Cardiac muscle cell (in vitro differentiated cells and primary cell): ENCODE data around the gene S100A4. TPM values are rescaled to one million over a fixed set of nuclear protein-coding genes. Genes with fewer than 3 reads are reported as not detected.
"Not testable (repeated sequence)": the region's sequence is repeated elsewhere in the genome, so short reads cannot be mapped to it uniquely, and the experiment has no call there.

ENCODE experiments used
- DNase-seq, 2 donors: peaks; one replicate each; pipeline versions ENCODE4 v3.0.0 to v3.0.0-alpha.2; 2010 to 2017; ENCODE audit warnings: low read depth in 1 of 2, low spot score in 1 of 2
- H3K27ac ChIP-seq: fragments of 200-600 bp; sonication (generic); 2 replicates; pipeline ENCODE4 v1.5.1; 2016
- H3K27me3 ChIP-seq: fragments of 200-600 bp; sonication (generic); 2 replicates; pipeline ENCODE4 v1.6.0; 2016; ENCODE audit warnings: control low read depth
- H3K36me3 ChIP-seq: fragments of 200-600 bp; sonication (generic); 2 replicates; pipeline ENCODE4 v1.5.1; 2016; ENCODE audit warnings: control low read depth
- H3K4me1 ChIP-seq: fragments of 200-600 bp; sonication (generic); 2 replicates; pipeline ENCODE4 v1.8.1; 2017; ENCODE audit warnings: low read depth, mild to moderate bottlenecking, mixed run types
- H3K4me3 ChIP-seq: fragments of 200-600 bp; sonication (generic); 2 replicates; pipeline ENCODE4 v1.5.1; 2016; ENCODE audit warnings: mild to moderate bottlenecking
- H3K9me3 ChIP-seq: fragments of 200-600 bp; sonication (generic); 2 replicates; pipeline ENCODE4 v1.5.1; 2017; ENCODE audit warnings: low read depth, mild to moderate bottlenecking, control low read depth
- polyA plus RNA-seq: library from polyadenylated mRNA; unstranded; fragments of >200 nt; fragmentation: Nextera tagmentation; extraction: Ambion mirVana; gene quantifications from 2 replicates; pipeline ENCODE4 v1.2.1, GENCODE V29; 2016
- total RNA-seq: library from RNA; depleted of rRNA; stranded (reverse); fragments of >200 nt; gene quantifications from 2 replicates; pipeline ENCODE4 v1.2.3, GENCODE V29; 2016
- TF ChIP-seq, protein P1 (sequence below): IDR thresholded peaks from 2 replicates; pipeline ENCODE4 v1.5.1; 2012; ENCODE audit warnings: low read depth, mild to moderate bottlenecking, low read length

S100A4 gene
- total and polyA plus RNA-seq, 2 experiments from 2014 or later = 89.4 to 133 TPM

GRCh38 chr1:153565529-153566374 lies 20.1 kb upstream of the S100A4 start, which contains the start of gene S100A2:
S100A2 (minus strand) TSS chr1:153565844; CDS start chr1:153563877, 1,967 bp downstream.
- Histone ChIP-seq H3K36me3 (no peaks in the 10 kb centered on the region), H3K4me1 (peaks cover 28% of the 10 kb centered on the region), H3K27me3 (no peaks in the 10 kb centered on the region), H3K4me3 (no peak within 1 kb of the TSS), H3K27ac (peak within 1 kb of the TSS; percentile 21), H3K9me3 (no peaks in the 10 kb centered on the region)
- DNase-seq = peak in 1 of 2 donors; percentile 86
- TF ChIP-seq, protein P1, sequence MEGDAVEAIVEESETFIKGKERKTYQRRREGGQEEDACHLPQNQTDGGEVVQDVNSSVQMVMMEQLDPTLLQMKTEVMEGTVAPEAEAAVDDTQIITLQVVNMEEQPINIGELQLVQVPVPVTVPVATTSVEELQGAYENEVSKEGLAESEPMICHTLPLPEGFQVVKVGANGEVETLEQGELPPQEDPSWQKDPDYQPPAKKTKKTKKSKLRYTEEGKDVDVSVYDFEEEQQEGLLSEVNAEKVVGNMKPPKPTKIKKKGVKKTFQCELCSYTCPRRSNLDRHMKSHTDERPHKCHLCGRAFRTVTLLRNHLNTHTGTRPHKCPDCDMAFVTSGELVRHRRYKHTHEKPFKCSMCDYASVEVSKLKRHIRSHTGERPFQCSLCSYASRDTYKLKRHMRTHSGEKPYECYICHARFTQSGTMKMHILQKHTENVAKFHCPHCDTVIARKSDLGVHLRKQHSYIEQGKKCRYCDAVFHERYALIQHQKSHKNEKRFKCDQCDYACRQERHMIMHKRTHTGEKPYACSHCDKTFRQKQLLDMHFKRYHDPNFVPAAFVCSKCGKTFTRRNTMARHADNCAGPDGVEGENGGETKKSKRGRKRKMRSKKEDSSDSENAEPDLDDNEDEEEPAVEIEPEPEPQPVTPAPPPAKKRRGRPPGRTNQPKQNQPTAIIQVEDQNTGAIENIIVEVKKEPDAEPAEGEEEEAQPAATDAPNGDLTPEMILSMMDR = no peak

- Histone ChIP-seq H3K4me3 (no peak overlapping the region), H3K27me3 (no peaks in the 10 kb centered on the region), H3K4me1 (peaks cover 27% of the 10 kb centered on the region), H3K9me3 (no peaks in the 10 kb centered on the region), H3K36me3 (no peaks in the 10 kb centered on the region), H3K27ac (no peak overlapping the region)
- no peak for DNase-seq
- TF ChIP-seq, protein P1 = no peak
These were observed 18.4 kb upstream of the S100A4 start for GRCh38 chr1:153563991-153564390.

- H3K9me3 ChIP-seq = no peaks in the 10 kb centered on the region
- TF ChIP-seq, protein P1 = no peak
- H3K4me1 ChIP-seq = peaks cover 24% of the 10 kb centered on the region
- no peak overlapping the region for H3K27ac ChIP-seq
- no peak for DNase-seq
- no peak overlapping the region for H3K4me3 ChIP-seq
- no peaks in the 10 kb centered on the region for H3K36me3 ChIP-seq
- no peaks in the 10 kb centered on the region for H3K27me3 ChIP-seq
These were observed 17.9 kb upstream of the S100A4 start for GRCh38 chr1:153563483-153563901.

DNA sequence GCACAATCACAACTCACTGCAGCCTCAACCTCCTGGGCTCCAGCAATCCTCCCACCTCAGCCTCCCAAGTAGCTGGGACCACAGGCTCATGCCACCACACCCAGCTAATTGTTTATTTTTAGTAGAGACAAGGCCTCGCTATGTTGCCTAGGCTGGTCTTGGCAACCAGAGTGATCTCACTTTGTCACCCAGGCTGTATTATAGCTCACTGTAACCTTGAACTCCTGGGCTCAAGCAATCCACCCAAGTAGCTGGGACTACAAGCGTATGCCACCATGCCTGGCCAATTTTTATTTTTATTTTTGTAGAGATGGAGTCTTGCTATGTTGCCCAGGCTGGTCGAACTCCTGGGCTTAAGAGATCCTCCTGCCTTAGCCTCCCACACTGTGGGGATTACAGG lies 16.4 kb upstream of the S100A4 start:
- not testable (repeated sequence) for H3K36me3 ChIP-seq, DNase-seq, H3K9me3 ChIP-seq, H3K27ac ChIP-seq, H3K4me3 ChIP-seq, H3K27me3 ChIP-seq
- peaks cover 16% of the 10 kb centered on the region for H3K4me1 ChIP-seq

DNA sequence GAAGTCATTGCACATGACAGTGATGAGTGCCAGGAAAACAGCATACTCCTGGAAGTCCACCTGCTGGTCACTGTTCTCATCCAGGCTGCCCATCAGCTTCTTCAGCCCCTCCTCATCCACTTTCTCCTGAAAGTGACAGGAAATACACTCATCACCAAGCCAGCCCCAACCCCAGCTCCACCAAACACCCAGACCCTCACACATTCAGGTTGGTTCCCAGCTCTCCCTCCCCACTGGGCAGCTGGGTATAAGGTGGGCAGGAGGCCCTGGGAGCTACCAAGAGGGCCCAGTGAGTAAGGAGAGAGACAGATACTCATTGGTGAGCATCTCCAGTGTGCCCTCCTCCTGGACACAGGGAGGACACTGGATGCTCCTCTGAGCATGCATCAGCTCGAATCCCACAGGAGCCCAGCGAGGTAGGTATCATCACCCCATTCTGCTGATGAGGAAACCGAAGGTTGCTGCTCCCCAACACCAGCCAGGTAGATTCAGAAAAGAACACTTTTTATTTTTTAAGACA lies 15.9 kb upstream of the S100A4 start:
- DNase-seq = no peak
- Histone ChIP-seq H3K27me3 (no peaks in the 10 kb centered on the region), H3K27ac (no peak overlapping the region), H3K9me3 (no peaks in the 10 kb centered on the region), H3K36me3 (no peaks in the 10 kb centered on the region), H3K4me3 (no peak overlapping the region), H3K4me1 (peaks cover 16% of the 10 kb centered on the region)
- TF ChIP-seq, protein P1 = no peak
